ENCODE data around the gene ITFG1. TPM values are rescaled to one million over a fixed set of nuclear protein-coding genes. Genes with fewer than 3 reads are reported as not detected.

The ITFG1 gene
- total and polyA plus RNA-seq, 2 of the 13 experiments (the other 11 are each of a cell fraction or from before 2014, with no cell fraction given) = 74.5 to 150 TPM

- no peaks in the 10 kb centered on the region for H3K79me2 ChIP-seq (ENCODE audit: insufficient read depth, low read length)
- ChIA-PET POLR2A (no interaction called here), CTCF (ENCODE audit: low intra/inter-chr PET ratio, low total read pairs) (no interaction called here)
- intact Hi-C loops (cut with micrococcal nuclease; ENCODE audit: unreplicated experiment) = loop anchor here (2.0 kb wide), 1 partner anchor 68 kb away; no protein-coding TSS in a partner anchor
- no peak overlapping the region for H3K27ac ChIP-seq (ENCODE audit: extremely low read length, insufficient read depth, low read length)
- DNase-seq (ENCODE audit: low spot score) (no peak), ATAC-seq (no peak), FAIRE-seq (no peak)
- BruUV-seq (replicated peaks) = no TSS peak
- in situ Hi-C loops (cut with HindIII; ENCODE audit: extremely low pct_ligation_motif_present, low pct_unique_long_range_greater_than_20kb) = no loop called here
- H3K9ac ChIP-seq (ENCODE audit: insufficient read depth, low read depth, low read length) = no peak overlapping the region
- H2AFZ ChIP-seq (ENCODE audit: low read length) = no peak overlapping the region
- no peaks in the 10 kb centered on the region for H3K4me1 ChIP-seq (ENCODE audit: insufficient read depth, low read length)
- no peaks in the 10 kb centered on the region for H3K36me3 ChIP-seq (replicated peaks in 1 of 2; ENCODE audit: control insufficient read depth in 1 of 2, insufficient read depth in 2 of 2, low read length in 2 of 2)
- TF ChIP-seq BRD4 (CRISPR knock-in tag; IDR thresholded peaks at IDR 0.05) (no peak), KAT7 (CRISPR knock-in tag; IDR thresholded peaks at IDR 0.05; ENCODE audit: borderline replicate concordance) (no peak), RFX5 (IDR thresholded peaks at IDR 0.05; ENCODE audit: low read depth, low read length) (no peak), FOXP1 (IDR thresholded peaks at IDR 0.05) (no peak), FOXP1 (CRISPR knock-in tag; IDR thresholded peaks at IDR 0.05) (no peak), PRPF4 (IDR thresholded peaks at IDR 0.05; ENCODE audit: low read depth, low read length, poor library complexity, severe bottlenecking) (no peak), TOE1 (CRISPR knock-in tag; IDR thresholded peaks at IDR 0.05) (no peak), CHD2 (IDR thresholded peaks at IDR 0.05; ENCODE audit: low read depth, low read length) (no peak), ZNF530 (CRISPR knock-in tag; IDR thresholded peaks at IDR 0.05; ENCODE audit: low read depth) (no peak), THYN1 (CRISPR knock-in tag; IDR thresholded peaks at IDR 0.05; ENCODE audit: borderline replicate concordance, low read depth) (no peak), ZNF431 (CRISPR knock-in tag; IDR thresholded peaks at IDR 0.05; ENCODE audit: borderline replicate concordance, low read depth) (no peak), SATB2 (CRISPR knock-in tag; IDR thresholded peaks at IDR 0.05) (no peak)
- TF ChIP-seq, protein P1, sequence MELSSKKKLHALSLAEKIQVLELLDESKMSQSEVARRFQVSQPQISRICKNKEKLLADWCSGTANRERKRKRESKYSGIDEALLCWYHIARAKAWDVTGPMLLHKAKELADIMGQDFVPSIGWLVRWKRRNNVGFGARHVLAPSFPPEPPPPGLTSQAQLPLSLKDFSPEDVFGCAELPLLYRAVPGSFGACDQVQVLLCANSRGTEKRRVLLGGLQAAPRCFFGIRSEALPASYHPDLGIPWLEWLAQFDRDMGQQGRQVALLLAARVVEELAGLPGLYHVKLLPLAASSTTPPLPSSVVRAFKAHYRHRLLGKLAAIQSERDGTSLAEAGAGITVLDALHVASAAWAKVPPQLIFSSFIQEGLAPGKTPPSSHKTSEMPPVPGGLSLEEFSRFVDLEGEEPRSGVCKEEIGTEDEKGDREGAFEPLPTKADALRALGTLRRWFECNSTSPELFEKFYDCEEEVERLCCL (CRISPR knock-in tag; IDR thresholded peaks at IDR 0.05; ENCODE audit: borderline replicate concordance) = no peak
- H3K27me3 ChIP-seq (ENCODE audit: control insufficient read depth in 1 of 2, insufficient read depth in 2 of 2, low read length in 2 of 2) = peaks cover 0 to under 1% of the 10 kb centered on the region in 2 experiments; a peak in 1 of 5 replicates
- WGBS (ENCODE audit: low lambda C conversion rate) = 27% methylated on average over 2 of the region's 2 CpGs
- no peaks in the 10 kb centered on the region for H3K9me3 ChIP-seq (ENCODE audit: low read length)
- H4K20me1 ChIP-seq (ENCODE audit: insufficient read depth, low read length) = no peaks in the 10 kb centered on the region
- H3K4me3 ChIP-seq (replicated peaks in 1 of 3; ENCODE audit: insufficient read depth in 1 of 3, low read depth in 2 of 3, low read length in 3 of 3) = no peak overlapping the region
- no peak overlapping the region for H3K4me2 ChIP-seq (ENCODE audit: low read depth, low read length)
Measured at GRCh38 chr16:47113130-47113529, 347.7 kb downstream of the ITFG1 start.

Measured in HepG2 (cell line).